ENCODE results near the gene RSPH10B. TPM values are rescaled to one million over a fixed set of nuclear protein-coding genes. Genes with fewer than 3 reads are reported as not detected.
"Not testable (repeated sequence)": the region's sequence is repeated elsewhere in the genome, so short reads cannot be mapped to it uniquely, and the experiment has no call there.

Gene RSPH10B
- total RNA-seq = 0.13 TPM

GRCh38 chr7:5970347-5970911, at the start of gene RSPH10B:
Gene RSPH10B, minus strand, starts transcription at chr7:5970689. Its CDS starts 3,573 bp downstream, at chr7:5967116.
- peak; percentile 60 for ATAC-seq
- DNase-seq (ENCODE audit: low spot score) = not testable (repeated sequence)

GRCh38 chr7:6016653-6016966, 46.1 kb upstream of the RSPH10B start:
- no peak for DNase-seq (ENCODE audit: low spot score)
- ATAC-seq = no peak

- peak; percentile 80 for DNase-seq (ENCODE audit: low spot score)
Measured at GRCh38 chr7:6015917-6016652, 45.6 kb upstream of the RSPH10B start.

GRCh38 chr7:6012355-6013104, 42.0 kb upstream of the RSPH10B start:
- peak; percentile 61 for ATAC-seq
- DNase-seq (ENCODE audit: low spot score) = peak; percentile 80

More at GRCh38 chr7:6015917-6016652, 45.6 kb upstream of the RSPH10B start:
- peak; percentile 69 for ATAC-seq

- no peak for DNase-seq (ENCODE audit: low spot score)
Measured at GRCh38 chr7:6011541-6011940, 41.1 kb upstream of the RSPH10B start.

GRCh38 chr7:6010370-6010769, 39.9 kb upstream of the RSPH10B start:
- not testable (repeated sequence) for ATAC-seq; DNase-seq (ENCODE audit: low spot score)

More at GRCh38 chr7:6011541-6011940, 41.1 kb upstream of the RSPH10B start:
- ATAC-seq = no peak

- DNase-seq (ENCODE audit: low spot score) = peak; percentile 99
- peak; percentile 86 for ATAC-seq
Measured at GRCh38 chr7:6008668-6009611, 38.5 kb upstream of the RSPH10B start, which contains the start of the genes AIMP2 and PMS2. Gene AIMP2, plus strand, starts transcription at chr7:6009272. Its CDS starts 92 bp downstream, at chr7:6009364. Gene PMS2, minus strand, starts transcription at chr7:6009049. Its CDS starts 30 bp downstream, at chr7:6009019.

GRCh38 chr7:6007835-6008590, 37.5 kb upstream of the RSPH10B start:
- not testable (repeated sequence) for DNase-seq (ENCODE audit: low spot score); ATAC-seq

- ATAC-seq (no peak), DNase-seq (ENCODE audit: low spot score) (no peak)
Measured at GRCh38 chr7:6007386-6007785, 36.9 kb upstream of the RSPH10B start.

GRCh38 chr7:5997210-5997808, 26.8 kb upstream of the RSPH10B start:
- DNase-seq (ENCODE audit: low spot score) = no peak
- peak; percentile 92 for ATAC-seq

- ATAC-seq; DNase-seq (ENCODE audit: low spot score): not testable (repeated sequence)
Measured at GRCh38 chr7:5987061-5987460, 16.6 kb upstream of the RSPH10B start.

GRCh38 chr7:5979680-5980314, 9.3 kb upstream of the RSPH10B start:
- ATAC-seq = peak; percentile 49
- DNase-seq (ENCODE audit: low spot score) = not testable (repeated sequence)

GRCh38 chr7:5973580-5973979, 3.1 kb upstream of the RSPH10B start:
- not testable (repeated sequence) for ATAC-seq; DNase-seq (ENCODE audit: low spot score)

GRCh38 chr7:5963810-5964209, 6.7 kb downstream of the RSPH10B start:
- DNase-seq (ENCODE audit: low spot score); ATAC-seq: not testable (repeated sequence)

GRCh38 chr7:5963205-5963604, 7.3 kb downstream of the RSPH10B start:
- ATAC-seq; DNase-seq (ENCODE audit: low spot score): not testable (repeated sequence)

GRCh38 chr7:5934945-5935450, 35.5 kb downstream of the RSPH10B start:
- not testable (repeated sequence) for DNase-seq (ENCODE audit: low spot score)

GRCh38 chr7:5931905-5932644, 38.4 kb downstream of the RSPH10B start:
- ATAC-seq = peak; percentile 83
- DNase-seq (ENCODE audit: low spot score) = not testable (repeated sequence)

More at GRCh38 chr7:5934945-5935450, 35.5 kb downstream of the RSPH10B start:
- not testable (repeated sequence) for ATAC-seq
